NCI-H2081 (cell line): Measurements from ENCODE around the gene NR5A2.

Source experiments
- DNase-seq, 2 experiments: peaks; one replicate each; lab custom pipeline; 2025; lab: John Stamatoyannopoulos, UW

The NR5A2 gene

GRCh38 chr1:200124309-200124708 lies 96.8 kb downstream of the NR5A2 start:
- DNase-seq = no peak

- no peak for DNase-seq
These were observed 100.6 kb downstream of the NR5A2 start for GRCh38 chr1:200128081-200128480.

DNA sequence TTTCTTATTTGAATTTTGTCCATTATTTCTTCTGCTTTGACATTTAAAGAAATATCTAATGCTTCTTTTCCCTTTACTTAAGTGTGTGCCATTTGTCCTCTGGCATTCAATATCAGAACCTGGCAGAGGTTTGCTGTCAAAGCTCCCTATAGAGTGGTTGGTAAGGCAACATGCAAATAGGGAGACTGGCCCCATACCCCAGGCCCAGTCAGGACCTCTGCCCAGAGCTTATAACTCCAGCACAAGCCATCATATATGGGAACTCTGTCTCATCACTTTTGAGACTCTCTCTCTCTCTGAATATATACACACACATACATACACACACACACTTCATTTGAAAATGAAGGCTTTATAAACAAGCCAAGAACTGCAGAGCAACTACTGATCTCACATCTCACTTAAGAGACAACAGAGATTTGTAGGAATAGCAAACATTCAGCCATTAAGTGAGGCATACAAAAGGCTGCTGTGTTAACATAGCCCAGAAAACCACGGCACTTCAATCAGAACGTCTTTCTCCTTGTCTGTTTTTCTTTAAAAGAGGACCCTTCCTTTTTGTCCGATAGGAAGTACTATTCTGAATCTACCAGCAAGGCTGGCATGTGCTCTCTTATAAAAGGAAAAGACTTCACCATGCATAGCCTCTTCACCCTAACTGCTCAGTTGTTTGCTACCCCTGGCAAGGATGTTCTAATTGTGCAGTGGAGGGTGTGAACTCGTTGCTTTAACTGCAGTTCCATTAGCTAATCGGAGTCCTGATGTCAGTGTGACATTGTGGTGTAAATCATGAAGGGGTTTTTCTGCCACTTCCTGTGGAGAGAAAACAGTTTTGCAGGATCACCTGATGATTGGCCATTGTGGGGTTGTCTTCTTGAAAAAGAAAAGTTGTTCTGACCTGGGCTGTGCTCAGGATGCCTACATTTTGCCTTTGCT lies 101.7 kb downstream of the NR5A2 start:
- DNase-seq = peak; percentile 20 to 55

GRCh38 chr1:200130552-200130951 lies 103.0 kb downstream of the NR5A2 start:
- peak in 1 of 2 experiments; percentile 54 for DNase-seq

- DNase-seq = no peak
These were observed 104.1 kb downstream of the NR5A2 start for GRCh38 chr1:200131551-200132125.

DNA sequence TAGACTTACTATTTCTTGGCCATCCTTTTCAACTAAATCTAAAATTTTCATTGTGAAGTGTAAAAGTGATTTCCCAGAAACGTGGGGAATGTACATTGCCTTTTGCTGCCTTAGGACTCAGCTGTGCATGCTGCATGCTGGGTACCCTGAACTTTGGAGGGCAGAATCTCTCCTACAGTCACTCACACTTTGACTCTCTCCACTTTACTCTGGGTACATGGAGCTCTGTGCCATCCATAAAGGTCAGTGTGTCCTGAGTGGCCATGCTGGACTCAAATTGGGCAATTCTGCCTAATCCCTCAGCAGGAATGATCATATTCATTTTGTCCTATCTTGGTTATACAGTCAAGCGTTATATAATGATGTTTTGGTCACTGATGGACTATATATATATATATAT lies 105.6 kb downstream of the NR5A2 start:
- no peak for DNase-seq

- DNase-seq = no peak
These were observed 106.6 kb downstream of the NR5A2 start for GRCh38 chr1:200134116-200134515.

- DNase-seq = no peak
These were observed 108.9 kb downstream of the NR5A2 start for GRCh38 chr1:200136384-200136783.

- DNase-seq = peak; percentile 69 to 83
These were observed 112.2 kb downstream of the NR5A2 start for GRCh38 chr1:200139661-200140250.

GRCh38 chr1:200143347-200143746 lies 115.8 kb downstream of the NR5A2 start:
- no peak for DNase-seq

- DNase-seq = no peak
These were observed 118.6 kb downstream of the NR5A2 start for GRCh38 chr1:200146100-200146499.

DNA sequence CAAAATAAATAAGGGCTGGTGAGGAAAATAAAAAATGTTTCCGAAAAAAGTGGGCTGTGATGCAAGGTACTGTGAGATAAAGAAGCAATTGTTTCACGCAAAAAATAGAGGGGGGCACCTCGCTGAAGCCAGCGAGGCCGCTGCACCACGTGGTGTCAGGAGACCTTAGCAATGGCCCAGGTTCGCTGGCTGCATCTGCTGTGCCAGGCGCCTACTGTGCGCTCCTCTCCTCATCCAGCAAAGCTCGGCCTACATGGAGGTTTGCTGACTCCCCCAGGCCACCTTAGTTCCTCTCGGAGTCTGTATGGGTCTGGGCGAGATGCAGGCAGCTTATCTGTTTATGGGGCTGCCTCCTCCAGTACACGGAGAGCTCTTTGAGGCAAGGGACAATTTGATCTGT lies 119.6 kb downstream of the NR5A2 start:
- DNase-seq = no peak

- no peak for DNase-seq
These were observed 120.2 kb downstream of the NR5A2 start for GRCh38 chr1:200147742-200148141.

- DNase-seq = no peak
These were observed 122.5 kb downstream of the NR5A2 start for GRCh38 chr1:200150006-200150405.

DNA sequence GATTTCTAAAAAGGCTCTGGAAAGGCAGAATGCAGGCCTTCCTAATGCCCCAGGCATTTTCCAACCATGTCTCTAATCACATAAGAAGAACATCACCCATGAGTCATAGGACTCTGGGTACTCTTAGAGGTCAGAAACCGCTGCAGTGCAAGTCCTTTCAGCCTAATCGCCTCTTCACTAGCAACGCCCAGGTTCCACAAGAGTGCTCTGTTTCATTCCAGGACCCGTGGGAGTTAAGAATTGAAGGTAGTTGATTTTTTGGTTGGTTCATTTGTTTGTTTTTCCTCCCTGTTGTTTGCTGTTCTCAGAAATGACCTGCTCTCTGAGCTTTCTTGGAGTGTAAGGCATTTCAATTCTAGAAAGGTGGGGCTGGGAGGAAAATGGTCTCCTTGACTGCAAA lies 123.2 kb downstream of the NR5A2 start:
- DNase-seq = no peak

GRCh38 chr1:200152336-200152735 lies 124.8 kb downstream of the NR5A2 start:
- no peak for DNase-seq

GRCh38 chr1:200153277-200154055 lies 126.0 kb downstream of the NR5A2 start:
- DNase-seq = peak; percentile 53 to 77

- DNase-seq = no peak
These were observed 126.7 kb downstream of the NR5A2 start for GRCh38 chr1:200154069-200154767.

- no peak for DNase-seq
These were observed 130.2 kb downstream of the NR5A2 start for GRCh38 chr1:200157715-200158114.

- no peak for DNase-seq
These were observed 134.3 kb downstream of the NR5A2 start for GRCh38 chr1:200161801-200162200.

DNA sequence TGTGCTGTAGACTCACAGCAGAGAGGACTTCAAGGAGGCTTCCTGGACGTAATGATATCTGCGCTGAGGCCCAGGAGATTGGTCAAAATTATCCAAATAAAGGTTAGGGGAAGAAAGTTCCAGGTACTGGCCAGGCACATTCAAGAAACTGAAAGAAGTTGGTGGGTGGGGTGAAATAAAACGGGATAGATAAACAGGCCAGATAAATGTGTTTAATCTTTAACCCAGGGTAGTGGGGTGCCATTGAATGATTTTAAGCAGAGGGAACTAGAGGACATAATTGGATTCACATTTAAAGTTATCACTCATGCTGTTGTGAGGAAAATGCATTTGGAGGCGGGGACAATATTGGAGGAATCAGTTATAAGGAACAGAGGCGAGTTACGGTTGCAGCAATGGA lies 134.7 kb downstream of the NR5A2 start:
- DNase-seq = no peak

DNA sequence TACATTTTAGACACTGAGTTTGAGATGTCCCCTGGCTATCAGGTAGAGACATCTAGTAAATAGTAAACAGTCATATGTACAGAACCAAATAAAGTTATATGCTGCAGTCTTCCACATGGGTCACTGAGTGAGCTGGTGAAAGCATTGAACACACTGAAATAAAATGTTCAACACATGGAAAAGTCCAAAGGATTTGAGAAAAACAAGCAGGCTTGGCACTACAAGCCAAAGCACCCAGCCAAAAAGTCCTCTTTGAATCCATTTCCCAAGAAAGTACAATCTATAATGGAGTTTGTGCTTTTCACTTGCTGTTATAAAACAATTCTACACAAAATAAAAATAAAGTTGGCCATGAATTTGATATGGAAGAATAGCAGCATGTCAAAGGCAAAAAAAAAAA lies 135.4 kb downstream of the NR5A2 start:
- DNase-seq = no peak
